Keratinocyte (primary cell): ENCODE data around the gene GFOD1. TPM values are rescaled to one million over a fixed set of nuclear protein-coding genes. Genes with fewer than 3 reads are reported as not detected.
A peak's percentile ranks its signal among the peaks of the same experiment; 100 is the strongest.

ENCODE experiments used
- DNase-seq: peaks from one replicate; pipeline ENCODE4 v3.0.0-alpha.2; 2011; ENCODE audit warnings: low read depth, missing footprints, low spot score
- FAIRE-seq: peaks from 2 replicates; lab custom pipeline; 2011; peaks lifted over from hg19 to GRCh38; lab: Jason Lieb, UNC
- H2AFZ ChIP-seq: 2 replicates; pipeline ENCODE4 v1.6.0; 2012; ENCODE audit warnings: low read length, control low read depth, inconsistent platforms; ENCODE audit not compliant: control insufficient read depth
- H3K27ac ChIP-seq: 2 replicates; pipeline ENCODE4 v1.5.1; 2011; ENCODE audit warnings: low read length; ENCODE audit not compliant: control insufficient read depth, insufficient read depth
- H3K27me3 ChIP-seq: 3 replicates; pipeline ENCODE4 v1.6.0; 2011; ENCODE audit warnings: low read length; ENCODE audit not compliant: control insufficient read depth, insufficient read depth; ENCODE audit errors: extremely low read depth
- H3K36me3 ChIP-seq, 2 experiments: 2 replicates in 1 of 2; 3 replicates in 1 of 2; pipeline ENCODE4 v1.5.1; 2011; ENCODE audit warnings: low read length in 2 of 2, mild to moderate bottlenecking in 1 of 2; ENCODE audit not compliant: control insufficient read depth in 2 of 2, insufficient read depth in 2 of 2; ENCODE audit errors: extremely low read depth in 1 of 2
- H3K4me1 ChIP-seq: 3 replicates; pipeline ENCODE4 v1.5.1; 2011; ENCODE audit warnings: low read length; ENCODE audit not compliant: control insufficient read depth, insufficient read depth; ENCODE audit errors: extremely low read depth
- H3K4me2 ChIP-seq: 3 replicates; pipeline ENCODE4 v1.6.0; 2011; ENCODE audit warnings: low read depth, low read length; ENCODE audit not compliant: control insufficient read depth, insufficient read depth; ENCODE audit errors: extremely low read depth
- H3K4me3 ChIP-seq, 3 experiments: fragments of 200-600 bp in 1 of 3; sonication (generic) in 1 of 3; 2 replicates in 2 of 3; 3 replicates in 1 of 3; pipeline ENCODE4 v1.5.1; 2011 to 2016; ENCODE audit warnings: low read length in 3 of 3, mild to moderate bottlenecking in 3 of 3, control low read depth in 2 of 3, inconsistent platforms in 1 of 3, low read depth in 1 of 3, mixed read lengths in 1 of 3, mixed run types in 1 of 3, moderate library complexity in 1 of 3; ENCODE audit not compliant: control insufficient read depth in 2 of 3, insufficient read depth in 2 of 3; ENCODE audit errors: extremely low read depth in 1 of 3
- H3K79me2 ChIP-seq: 2 replicates; pipeline ENCODE4 v1.6.0; 2012; ENCODE audit warnings: low read length; ENCODE audit not compliant: control insufficient read depth, insufficient read depth
- H3K9ac ChIP-seq: 3 replicates; pipeline ENCODE4 v1.6.0; 2011; ENCODE audit warnings: low read length; ENCODE audit not compliant: control insufficient read depth, insufficient read depth; ENCODE audit errors: extremely low read depth
- H3K9me1 ChIP-seq: 3 replicates; pipeline ENCODE4 v1.6.0; 2011; ENCODE audit warnings: low read length; ENCODE audit not compliant: control insufficient read depth, insufficient read depth; ENCODE audit errors: extremely low read depth
- H3K9me3 ChIP-seq: 2 replicates; pipeline ENCODE4 v1.5.1; 2012; ENCODE audit warnings: low read depth, low read length; ENCODE audit not compliant: control insufficient read depth
- H4K20me1 ChIP-seq: 3 replicates; pipeline ENCODE4 v1.6.0; 2011; ENCODE audit warnings: low read length; ENCODE audit not compliant: control insufficient read depth, insufficient read depth; ENCODE audit errors: extremely low read depth
- EZH2 ChIP-seq: IDR thresholded peaks from one replicate; pipeline ENCODE4 v1.6.1; 2012; ENCODE audit warnings: inconsistent platforms, mild to moderate bottlenecking, low read length, moderate library complexity
- dilution Hi-C: fragments of 300-500 bp; cut with MboI; formaldehyde crosslinking; loops from one replicate; pipeline ENCODE4 v1.7.0; 2020; ENCODE audit warnings: low sequenced_read_pairs; ENCODE audit not compliant: extremely low pct_ligation_motif_present
- polyA plus RNA-seq, 5 experiments: library from polyadenylated mRNA; depleted of rRNA in 3 of 5; stranded (reverse) in 3 of 5; stranded (forward) in 1 of 5; unstranded in 1 of 5; fragments of >200 nt; gene quantifications; 1 replicate in 1 of 5; 2 replicates in 3 of 5; 3 replicates in 1 of 5; pipeline versions ENCODE4 v1.2.1 to v1.2.3, GENCODE V29; 2011 to 2012; ENCODE audit warnings: missing spikeins in 2 of 5, low read depth in 1 of 5, low replicate concordance in 1 of 5
- TF ChIP-seq, protein P1 (sequence below), 3 experiments: IDR thresholded peaks in 1 of 3; conservative IDR thresholded peaks in 1 of 3; optimal IDR thresholded peaks in 1 of 3; 2 replicates in 2 of 3; 3 replicates in 1 of 3; pipeline versions ENCODE3 to v1.5.1; 2011; ENCODE audit warnings: low read length in 3 of 3, mild to moderate bottlenecking in 3 of 3, moderate library complexity in 2 of 3, control low read depth in 1 of 3, inconsistent platforms in 1 of 3; ENCODE audit not compliant: insufficient read depth in 2 of 3; ENCODE audit errors: extremely low read depth in 1 of 3

GFOD1 gene
- polyA plus RNA-seq, 1 donor (not counting 4 experiments of a cell fraction or from before 2014, with no cell fraction given) = 7.2 TPM

DNA sequence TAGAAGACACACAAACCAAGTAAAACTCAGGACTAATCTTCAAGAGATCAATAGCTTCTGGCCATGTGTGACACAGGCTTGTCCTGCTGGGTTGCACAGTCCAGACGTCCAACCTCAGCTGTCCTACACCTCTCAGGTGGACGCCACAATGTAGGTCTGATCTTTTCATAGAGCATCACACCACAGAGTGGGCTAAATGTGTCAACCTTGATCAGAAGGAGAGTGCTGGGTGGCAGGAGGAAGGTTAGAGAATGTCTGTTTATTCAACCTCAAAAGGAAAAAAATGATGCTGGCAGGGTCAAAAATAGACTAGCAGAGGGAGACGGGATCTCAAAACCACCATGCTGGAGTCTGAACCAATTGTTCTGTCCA lies 41.7 kb downstream of the GFOD1 start:
- no peaks in the 10 kb centered on the region for H3K9me1 ChIP-seq
- no peaks in the 10 kb centered on the region for H3K9me3 ChIP-seq
- no peak overlapping the region for H3K27ac ChIP-seq
- H4K20me1 ChIP-seq = no peaks in the 10 kb centered on the region
- DNase-seq (no peak), FAIRE-seq (no peak)
- no peak overlapping the region for H3K9ac ChIP-seq
- no peaks in the 10 kb centered on the region for H3K27me3 ChIP-seq
- no peak overlapping the region for H3K4me2 ChIP-seq
- dilution Hi-C loops = no loop called here
- peaks cover 20% of the 10 kb centered on the region for H3K4me1 ChIP-seq
- no peak for TF ChIP-seq EZH2
- TF ChIP-seq, protein P1, sequence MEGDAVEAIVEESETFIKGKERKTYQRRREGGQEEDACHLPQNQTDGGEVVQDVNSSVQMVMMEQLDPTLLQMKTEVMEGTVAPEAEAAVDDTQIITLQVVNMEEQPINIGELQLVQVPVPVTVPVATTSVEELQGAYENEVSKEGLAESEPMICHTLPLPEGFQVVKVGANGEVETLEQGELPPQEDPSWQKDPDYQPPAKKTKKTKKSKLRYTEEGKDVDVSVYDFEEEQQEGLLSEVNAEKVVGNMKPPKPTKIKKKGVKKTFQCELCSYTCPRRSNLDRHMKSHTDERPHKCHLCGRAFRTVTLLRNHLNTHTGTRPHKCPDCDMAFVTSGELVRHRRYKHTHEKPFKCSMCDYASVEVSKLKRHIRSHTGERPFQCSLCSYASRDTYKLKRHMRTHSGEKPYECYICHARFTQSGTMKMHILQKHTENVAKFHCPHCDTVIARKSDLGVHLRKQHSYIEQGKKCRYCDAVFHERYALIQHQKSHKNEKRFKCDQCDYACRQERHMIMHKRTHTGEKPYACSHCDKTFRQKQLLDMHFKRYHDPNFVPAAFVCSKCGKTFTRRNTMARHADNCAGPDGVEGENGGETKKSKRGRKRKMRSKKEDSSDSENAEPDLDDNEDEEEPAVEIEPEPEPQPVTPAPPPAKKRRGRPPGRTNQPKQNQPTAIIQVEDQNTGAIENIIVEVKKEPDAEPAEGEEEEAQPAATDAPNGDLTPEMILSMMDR (optimal IDR thresholded peaks at IDR 0.05 in 1 of 3, IDR thresholded peaks at IDR 0.05 in 1 of 3, conservative IDR thresholded peaks at IDR 0.05 in 1 of 3; ENCODE audit: extremely low read depth in 1 of 3, insufficient read depth in 2 of 3, low read length in 3 of 3) = no peak
- H2AFZ ChIP-seq = no peak overlapping the region
- peaks cover 2 to 7% of the 10 kb centered on the region in 2 experiments for H3K36me3 ChIP-seq
- no peak overlapping the region for H3K4me3 ChIP-seq
- peaks cover 26% of the 10 kb centered on the region for H3K79me2 ChIP-seq

- TF ChIP-seq EZH2 = no peak
- TF ChIP-seq, protein P1 (optimal IDR thresholded peaks at IDR 0.05 in 1 of 3, IDR thresholded peaks at IDR 0.05 in 1 of 3, conservative IDR thresholded peaks at IDR 0.05 in 1 of 3; ENCODE audit: extremely low read depth in 1 of 3, insufficient read depth in 2 of 3, low read length in 3 of 3) = no peak
- Histone ChIP-seq H3K4me3 (no peak overlapping the region), H3K27ac (no peak overlapping the region), H3K4me2 (peak overlapping the region; percentile 31), H3K79me2 (peaks cover 24% of the 10 kb centered on the region), H3K27me3 (no peaks in the 10 kb centered on the region), H3K9ac (no peak overlapping the region), H3K36me3 (peaks cover 0 to 4% of the 10 kb centered on the region in 2 experiments), H3K9me3 (no peaks in the 10 kb centered on the region), H4K20me1 (no peaks in the 10 kb centered on the region), H3K4me1 (peaks cover 20% of the 10 kb centered on the region), H2AFZ (no peak overlapping the region), H3K9me1 (no peaks in the 10 kb centered on the region)
- dilution Hi-C loops = no loop called here
- peak; percentile 81 for FAIRE-seq
- DNase-seq = peak; percentile 56
These were observed 42.2 kb downstream of the GFOD1 start for GRCh38 chr6:13445005-13445743.
